HUES48 (cell line): ENCODE results near the gene KIT.
A peak's percentile ranks its signal among the peaks of the same experiment; 100 is the strongest.

ENCODE experiments used
- H3K27ac ChIP-seq: one replicate; pipeline ENCODE4 v1.7.0; 2013; ENCODE audit warnings: low read depth, low read length, inconsistent platforms
- H3K27me3 ChIP-seq: 2 replicates; pipeline ENCODE4 v1.6.1; 2013; ENCODE audit warnings: mild to moderate bottlenecking, low read length; ENCODE audit not compliant: control insufficient read depth, insufficient read depth
- H3K36me3 ChIP-seq: 2 replicates; pipeline ENCODE4 v1.6.1; 2013; ENCODE audit warnings: low read length; ENCODE audit not compliant: control insufficient read depth, insufficient read depth
- H3K4me1 ChIP-seq: 2 replicates; pipeline ENCODE4 v1.6.1; 2013; ENCODE audit warnings: mild to moderate bottlenecking, low read length; ENCODE audit not compliant: control insufficient read depth, insufficient read depth
- H3K4me3 ChIP-seq: 2 replicates; pipeline ENCODE4 v1.5.1; 2013; ENCODE audit warnings: mild to moderate bottlenecking, low read depth, low read length
- H3K9ac ChIP-seq: 2 replicates; pipeline ENCODE4 v1.6.1; 2013; ENCODE audit warnings: mild to moderate bottlenecking, low read depth, low read length, moderate library complexity
- H3K9me3 ChIP-seq: 2 replicates; pipeline ENCODE4 v1.6.1; 2013; ENCODE audit warnings: low read length; ENCODE audit not compliant: control insufficient read depth, insufficient read depth

KIT gene

GRCh38 chr4:54643172-54643571 lies 14.6 kb upstream of the KIT start:
- no peaks in the 10 kb centered on the region for H3K36me3 ChIP-seq

GRCh38 chr4:54643958-54644751 lies 13.6 kb upstream of the KIT start:
- H3K9me3 ChIP-seq, result no peaks in the 10 kb centered on the region
- no peak overlapping the region for H3K9ac ChIP-seq
- peaks cover 2% of the 10 kb centered on the region; the same call in 1 of the 2 replicates for H3K4me1 ChIP-seq
- H3K4me3 ChIP-seq, result no peak overlapping the region
- H3K27me3 ChIP-seq, result no peaks in the 10 kb centered on the region
- H3K27ac ChIP-seq, result no peak overlapping the region
- H3K36me3 ChIP-seq, result no peaks in the 10 kb centered on the region

More at GRCh38 chr4:54643172-54643571, 14.6 kb upstream of the KIT start:
- no peak overlapping the region for H3K4me3 ChIP-seq
- H3K27ac ChIP-seq, result no peak overlapping the region
- H3K9me3 ChIP-seq, result no peaks in the 10 kb centered on the region
- peaks cover 8% of the 10 kb centered on the region; the same call in 1 of the 2 replicates for H3K4me1 ChIP-seq
- no peaks in the 10 kb centered on the region for H3K27me3 ChIP-seq
- H3K9ac ChIP-seq, result no peak overlapping the region

DNA sequence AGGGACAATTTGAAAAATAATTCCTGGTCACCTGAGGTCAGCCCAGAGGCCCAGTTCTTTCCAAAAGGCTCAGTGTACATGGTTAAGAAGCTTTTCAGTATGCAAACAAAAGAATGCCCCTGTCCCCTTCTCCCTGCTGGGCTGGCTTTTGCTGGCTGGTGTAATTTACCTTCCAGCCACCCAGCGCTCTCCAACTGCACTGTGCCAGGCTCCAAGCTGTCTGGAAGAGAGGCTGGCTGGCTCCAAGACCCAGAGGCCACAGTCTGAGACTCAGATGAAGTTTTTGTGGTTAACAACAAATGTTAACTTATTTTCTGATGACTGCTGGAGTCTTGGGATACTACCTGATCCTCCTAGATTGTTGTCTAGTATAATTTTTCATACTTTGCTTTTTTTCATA lies 11.9 kb upstream of the KIT start:
- no peak overlapping the region for H3K9ac ChIP-seq
- H3K4me1 ChIP-seq, result 0 out of 2 replicates have a peak, but pooled peaks cover 4% of the 10 kb centered on the region
- no peak overlapping the region for H3K27ac ChIP-seq
- no peak overlapping the region for H3K4me3 ChIP-seq
- no peaks in the 10 kb centered on the region for H3K27me3 ChIP-seq
- no peaks in the 10 kb centered on the region for H3K9me3 ChIP-seq
- H3K36me3 ChIP-seq, result no peaks in the 10 kb centered on the region

DNA sequence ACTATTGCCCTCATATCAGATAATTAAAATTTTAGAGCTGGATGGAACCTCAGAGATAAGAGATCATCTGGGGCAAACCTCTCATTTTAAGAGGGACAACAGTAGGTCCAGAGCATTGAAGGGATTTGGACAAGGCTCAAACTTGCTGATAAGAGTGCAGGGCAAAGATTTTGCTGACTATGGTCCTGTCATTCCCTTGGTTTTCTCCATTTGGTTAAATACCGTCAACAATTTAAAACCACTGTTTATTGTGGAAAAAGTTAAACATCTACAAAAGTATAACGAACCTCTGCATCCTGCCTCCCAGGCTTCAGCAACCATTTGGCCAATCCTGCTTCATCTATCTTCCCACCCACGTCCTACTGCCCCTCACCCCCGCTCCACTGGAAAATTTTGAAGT lies 10.7 kb upstream of the KIT start:
- Histone ChIP-seq H3K27ac (no peak overlapping the region), H3K36me3 (no peaks in the 10 kb centered on the region), H3K4me1 (0 out of 2 replicates have a peak, but pooled peaks cover 6% of the 10 kb centered on the region), H3K4me3 (no peak overlapping the region), H3K9ac (no peak overlapping the region), H3K9me3 (no peaks in the 10 kb centered on the region), H3K27me3 (no peaks in the 10 kb centered on the region)

DNA sequence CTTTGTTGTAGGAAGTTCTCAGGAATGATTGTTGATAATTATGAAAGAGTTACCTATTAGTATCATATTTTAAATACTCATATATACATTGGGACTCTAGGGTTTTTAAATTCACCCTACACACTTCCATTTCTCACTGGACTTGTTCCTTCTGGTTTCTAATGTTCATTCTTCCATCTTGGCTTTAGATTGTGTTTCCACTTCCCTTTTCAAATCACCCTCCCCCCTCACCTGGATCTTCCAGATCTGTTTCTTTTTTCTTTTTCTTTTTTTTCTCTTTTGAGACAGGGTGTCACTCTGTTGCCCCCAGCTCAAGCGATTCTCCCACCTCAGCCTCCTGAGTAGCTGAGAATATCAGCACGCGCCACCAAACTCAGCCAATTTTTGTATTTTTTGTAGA lies 6.7 kb upstream of the KIT start:
- Histone ChIP-seq H3K9me3 (no peaks in the 10 kb centered on the region), H3K9ac (no peak overlapping the region), H3K4me3 (no peak overlapping the region), H3K36me3 (no peaks in the 10 kb centered on the region), H3K4me1 (peaks cover 6% of the 10 kb centered on the region; the same call in 1 of the 2 replicates), H3K27ac (no peak overlapping the region), H3K27me3 (peaks cover 14% of the 10 kb centered on the region)

DNA sequence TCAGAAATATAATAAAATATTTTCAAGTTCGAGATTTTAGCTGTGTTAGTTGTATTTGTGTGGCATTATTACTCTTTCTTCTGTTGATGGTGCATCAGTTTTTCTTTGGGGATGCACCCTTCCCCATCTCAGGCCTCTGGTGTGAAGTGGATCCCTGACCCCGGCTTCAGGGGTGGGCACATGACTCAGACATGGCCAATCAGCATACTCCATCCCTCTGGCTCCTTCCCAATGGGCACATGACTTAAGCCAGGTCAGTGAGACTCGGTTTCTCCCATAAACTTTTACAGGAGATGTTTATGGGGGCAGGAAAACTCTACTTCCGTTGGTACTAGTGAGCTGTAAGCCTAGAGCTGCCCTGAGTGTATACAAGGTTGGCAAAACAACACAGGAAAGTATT lies 3.0 kb upstream of the KIT start:
- Histone ChIP-seq H3K27ac (no peak overlapping the region), H3K36me3 (no peaks in the 10 kb centered on the region), H3K4me1 (peaks cover 20% of the 10 kb centered on the region), H3K9me3 (no peaks in the 10 kb centered on the region), H3K4me3 (no peak overlapping the region), H3K9ac (no peak overlapping the region), H3K27me3 (peaks cover 39% of the 10 kb centered on the region)

- Histone ChIP-seq H3K27ac (no peak overlapping the region), H3K36me3 (no peaks in the 10 kb centered on the region), H3K9me3 (no peaks in the 10 kb centered on the region), H3K9ac (peak overlapping the region; percentile 75), H3K4me3 (peak overlapping the region; percentile 74), H3K4me1 (peaks cover 23% of the 10 kb centered on the region), H3K27me3 (peaks cover 54% of the 10 kb centered on the region)
Measured at GRCh38 chr4:54657185-54657550, 589 bp upstream of the KIT start.

DNA sequence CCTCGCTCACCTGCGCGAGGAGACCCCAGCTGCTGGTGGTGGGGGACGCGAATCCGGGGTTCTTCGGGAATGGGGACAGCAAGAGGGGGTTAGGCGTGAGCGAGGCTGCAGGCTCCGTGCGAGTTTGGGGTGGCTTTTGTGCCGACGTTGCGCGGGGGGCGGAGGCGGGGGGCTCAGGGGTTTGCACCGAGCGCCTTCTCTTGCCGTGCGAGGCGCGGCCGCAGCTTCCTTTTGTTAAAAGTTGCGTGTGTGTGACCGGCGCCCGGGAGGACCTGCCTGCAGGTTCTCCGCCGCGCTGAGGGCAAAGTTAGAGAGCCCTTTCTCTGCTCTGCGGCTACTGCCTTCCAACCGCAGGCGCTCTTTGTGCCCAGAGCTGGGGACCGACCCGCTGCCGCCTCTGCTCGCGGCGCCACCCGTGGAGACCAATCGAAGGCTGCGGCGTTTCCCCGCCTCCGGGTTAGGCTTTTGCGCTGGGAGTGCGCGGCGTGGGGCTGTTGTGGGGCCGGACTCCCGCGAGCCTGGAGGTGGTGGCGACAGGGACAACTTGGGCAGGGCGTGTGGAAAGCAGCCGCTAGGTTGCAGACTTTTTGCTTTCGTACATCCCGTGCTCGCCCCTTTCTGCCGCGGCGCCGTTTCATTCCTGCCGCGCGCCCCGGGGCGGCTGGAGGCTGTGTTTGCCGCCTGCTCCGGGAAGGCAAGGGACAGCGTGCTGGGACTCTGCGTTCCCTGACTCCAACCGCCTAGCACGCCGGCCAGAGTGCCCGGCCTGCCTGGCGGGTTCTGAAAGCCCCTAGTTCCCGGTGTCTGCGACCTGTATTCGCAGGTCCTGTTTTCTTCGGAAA lies 716 bp downstream of the KIT start:
- H3K4me3 ChIP-seq, result peak overlapping the region; percentile 74
- H3K4me1 ChIP-seq, result peaks cover 29% of the 10 kb centered on the region
- H3K27me3 ChIP-seq, result peaks cover 54% of the 10 kb centered on the region
- H3K27ac ChIP-seq, result peak overlapping the region; percentile 26
- no peaks in the 10 kb centered on the region for H3K9me3 ChIP-seq
- H3K9ac ChIP-seq, result peak overlapping the region; percentile 77
- H3K36me3 ChIP-seq, result no peaks in the 10 kb centered on the region

DNA sequence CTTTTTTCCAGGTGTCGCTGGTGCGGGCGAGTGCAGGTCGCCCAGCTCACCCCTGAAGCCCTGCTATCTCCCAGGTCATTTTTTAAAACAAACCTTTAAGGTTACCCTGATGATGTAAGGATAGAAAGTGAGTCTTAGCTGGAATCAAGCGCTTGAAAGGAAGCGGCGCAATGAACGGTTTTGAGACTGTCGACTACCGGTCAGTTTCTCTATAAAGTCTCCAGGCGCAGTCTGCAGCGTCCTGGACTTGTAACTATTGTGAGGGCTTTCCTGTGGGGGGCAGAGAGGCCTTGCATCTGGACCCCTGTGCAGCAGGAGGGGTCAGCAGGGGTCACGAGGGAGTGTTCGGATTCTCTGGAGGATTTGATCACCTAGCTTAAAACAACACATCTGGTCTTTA lies 1.6 kb downstream of the KIT start:
- Histone ChIP-seq H3K4me1 (peaks cover 36% of the 10 kb centered on the region), H3K9ac (peak overlapping the region; percentile 77), H3K4me3 (peak overlapping the region; percentile 74), H3K36me3 (no peaks in the 10 kb centered on the region), H3K27ac (no peak overlapping the region), H3K27me3 (peaks cover 54% of the 10 kb centered on the region), H3K9me3 (no peaks in the 10 kb centered on the region)

DNA sequence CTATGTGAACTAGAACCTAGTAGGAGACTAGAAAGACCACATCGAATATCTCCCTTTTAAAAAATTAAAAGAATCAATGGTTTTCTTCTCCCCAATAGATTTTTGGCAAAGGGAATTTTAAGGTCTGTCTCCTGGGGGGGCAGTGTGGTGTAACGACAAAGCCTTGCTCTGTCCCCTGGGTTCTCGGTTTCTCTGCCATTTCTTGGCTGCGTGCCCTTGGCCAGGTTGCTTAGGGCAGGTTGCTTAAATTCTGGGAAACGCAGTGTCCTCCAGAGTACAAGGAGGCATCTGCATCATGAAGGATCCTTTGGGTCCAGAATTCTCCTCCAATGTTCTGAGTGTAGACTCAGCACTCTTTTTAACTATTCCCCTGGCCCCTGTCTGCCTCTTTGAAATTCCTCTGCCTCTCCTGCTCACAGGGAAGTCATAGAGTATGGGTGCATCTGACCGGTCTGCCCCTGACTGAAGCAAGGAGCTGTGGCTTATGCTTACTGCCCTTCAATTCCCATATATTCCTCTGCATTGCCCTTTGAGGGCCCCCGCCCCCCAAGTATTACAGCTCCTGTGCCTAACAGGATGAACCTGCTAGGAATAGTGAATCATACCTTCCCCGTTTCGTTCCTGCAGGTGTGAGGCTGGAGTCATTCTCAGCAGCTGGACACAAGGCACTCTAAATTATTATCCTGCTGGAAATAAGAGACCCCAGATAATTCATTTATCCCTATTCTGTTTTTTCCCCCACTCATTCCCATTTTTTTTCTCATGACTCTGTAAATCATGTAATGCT lies 2.2 kb downstream of the KIT start:
- Histone ChIP-seq H3K36me3 (no peaks in the 10 kb centered on the region), H3K9me3 (no peaks in the 10 kb centered on the region), H3K4me1 (peaks cover 36% of the 10 kb centered on the region), H3K9ac (no peak overlapping the region), H3K4me3 (peak overlapping the region; percentile 74), H3K27me3 (peaks cover 51% of the 10 kb centered on the region), H3K27ac (no peak overlapping the region)
